ENCODE results near the gene FRMD4A.
"Not testable (repeated sequence)": the region's sequence is repeated elsewhere in the genome, so short reads cannot be mapped to it uniquely, and the experiment has no call there.

Gene FRMD4A

GRCh38 chr10:13896146-13896545 lies 434.6 kb downstream of the FRMD4A start:
- DNase-seq, result not testable (repeated sequence)

- no peak for DNase-seq
Measured at GRCh38 chr10:13894412-13895093, 436.2 kb downstream of the FRMD4A start.

DNA sequence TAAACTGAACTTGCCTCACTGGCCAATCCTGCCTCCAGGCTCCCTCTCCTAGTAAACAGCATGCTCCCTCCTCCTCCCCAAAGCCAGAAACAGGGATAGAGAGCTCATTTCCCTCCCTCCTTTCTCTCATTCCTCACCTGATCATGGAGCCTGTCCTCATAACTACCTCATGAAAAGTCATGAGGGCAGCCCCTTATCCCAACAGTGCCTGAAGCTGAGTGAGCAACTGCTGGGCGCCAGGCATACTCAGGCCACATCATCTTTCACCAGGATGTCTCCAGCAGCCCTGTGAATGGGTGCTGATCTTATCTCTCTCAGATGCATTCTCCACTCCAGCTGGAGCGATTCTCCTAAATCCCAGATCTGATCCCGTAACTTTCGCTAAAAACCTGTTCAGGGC lies 436.8 kb downstream of the FRMD4A start:
- DNase-seq, result no peak

GRCh38 chr10:13892871-13893270 lies 437.9 kb downstream of the FRMD4A start:
- DNase-seq, result no peak

DNA sequence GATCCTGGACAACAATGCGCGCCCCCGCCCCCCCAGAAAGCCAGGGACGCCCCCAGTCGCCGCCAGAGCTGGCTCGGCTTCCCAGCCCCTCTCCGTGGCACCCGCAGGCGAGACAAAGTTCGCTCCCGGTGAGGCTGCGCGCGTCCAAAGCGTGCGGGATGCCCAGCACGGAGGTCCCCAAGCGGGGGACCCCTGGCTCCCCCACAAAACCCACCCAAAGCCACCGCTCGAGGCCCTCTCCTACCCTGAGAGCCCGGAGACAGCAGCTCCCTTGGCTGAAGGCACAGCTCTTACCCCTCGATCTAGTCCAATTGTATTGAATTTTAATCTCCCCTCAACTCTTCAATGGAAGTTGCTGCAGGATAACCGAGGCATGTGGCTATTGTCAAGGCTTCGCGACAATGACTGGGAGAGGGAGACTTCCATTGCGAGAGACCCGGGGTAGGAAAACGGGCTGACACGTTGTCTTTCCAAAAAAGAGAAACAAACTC lies 438.7 kb downstream of the FRMD4A start:
- peak; percentile 14 for DNase-seq

GRCh38 chr10:13891128-13892000 lies 439.4 kb downstream of the FRMD4A start:
- peak; percentile 28 for DNase-seq

GRCh38 chr10:13890233-13891127 lies 440.2 kb downstream of the FRMD4A start:
- peak; percentile 30 for DNase-seq

GRCh38 chr10:13887761-13888160 lies 443.0 kb downstream of the FRMD4A start:
- no peak for DNase-seq

GRCh38 chr10:13885238-13885990 lies 445.3 kb downstream of the FRMD4A start:
- DNase-seq, result no peak

- peak; percentile 71 for DNase-seq
Measured at GRCh38 chr10:13883636-13884444, 446.9 kb downstream of the FRMD4A start.

DNA sequence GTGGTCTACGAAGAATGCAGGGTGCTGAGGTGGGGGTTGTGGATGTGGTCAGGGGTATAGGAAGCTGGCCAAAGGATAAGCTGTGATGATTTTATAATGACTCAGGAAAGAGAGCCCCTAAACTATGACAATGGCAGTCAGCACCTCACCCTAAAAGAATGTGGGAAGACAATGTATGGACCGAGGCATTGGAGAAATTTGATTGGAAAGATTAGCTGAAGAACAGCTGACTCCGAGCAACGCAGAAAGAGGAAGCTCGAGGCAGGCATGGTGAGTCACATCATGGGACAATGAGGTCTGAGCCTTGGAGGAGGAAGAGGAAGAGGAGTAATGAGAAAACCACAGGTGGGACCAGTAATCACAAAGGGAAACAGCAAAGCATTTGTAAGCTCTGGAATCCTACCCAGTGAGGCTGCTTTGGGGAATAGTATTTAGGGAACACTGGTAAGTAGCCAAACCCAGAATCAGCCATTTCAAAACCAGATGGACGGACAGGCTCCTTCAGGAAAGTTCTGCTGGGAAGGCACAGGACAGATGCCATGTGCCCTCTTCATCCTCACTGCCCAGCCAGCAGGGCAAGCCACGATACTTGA lies 448.5 kb downstream of the FRMD4A start:
- no peak for DNase-seq

DNA sequence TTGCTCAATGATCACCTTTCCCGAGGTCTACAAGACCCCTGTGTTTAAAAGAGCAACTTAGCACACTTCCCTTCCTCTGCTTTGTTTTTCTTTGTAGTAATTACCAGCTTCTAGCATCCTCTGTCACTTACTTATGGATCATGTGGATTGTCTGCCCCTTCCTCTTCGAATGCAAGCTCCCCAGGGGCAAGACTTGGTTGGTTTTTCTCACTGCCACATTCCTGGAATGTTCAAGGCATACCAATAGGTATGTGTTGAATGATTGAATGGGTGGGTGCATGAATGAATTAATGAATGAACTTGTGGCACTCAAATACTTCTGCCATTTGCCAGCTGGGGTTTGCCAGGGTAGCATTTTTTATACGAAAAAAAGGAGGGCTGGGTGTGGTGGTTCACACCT lies 450.0 kb downstream of the FRMD4A start:
- no peak for DNase-seq

DNA sequence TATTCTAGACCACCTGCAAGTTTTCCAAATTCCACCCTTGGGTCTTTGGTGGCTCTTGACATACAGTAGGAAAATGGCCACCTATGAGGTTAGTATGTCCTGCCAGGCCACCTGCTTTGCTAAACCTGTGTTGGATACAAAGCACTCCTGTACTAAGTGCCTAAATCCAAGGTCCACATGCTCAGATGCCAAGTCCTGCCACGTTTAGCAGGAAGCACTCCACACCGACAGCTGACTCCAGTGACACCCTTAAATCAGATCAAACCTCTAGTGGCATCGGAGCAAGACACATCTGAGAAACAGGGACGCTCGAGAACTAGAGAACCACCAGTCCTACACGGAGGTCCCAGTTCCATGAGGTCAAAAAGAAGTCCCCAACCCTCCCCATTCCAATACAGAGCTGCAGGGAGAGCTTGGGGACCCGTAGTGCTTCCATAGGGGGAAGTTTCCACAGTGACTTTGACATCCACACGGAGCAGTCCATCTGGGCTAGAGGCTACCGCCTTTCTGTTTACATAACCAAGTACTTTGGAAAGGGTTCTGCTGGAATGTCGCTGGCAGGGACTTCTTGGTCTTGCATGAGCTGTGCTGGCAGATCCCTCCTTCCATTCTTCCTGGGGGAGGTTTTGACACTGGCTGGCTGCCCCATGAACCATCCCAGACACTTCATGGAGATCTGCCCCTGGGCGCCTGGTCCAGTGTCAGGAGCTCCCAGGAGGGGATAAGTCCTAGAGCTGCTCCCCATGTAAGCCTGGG lies 453.4 kb downstream of the FRMD4A start:
- no peak for DNase-seq

- DNase-seq, result no peak
Measured at GRCh38 chr10:13873196-13873595, 457.5 kb downstream of the FRMD4A start.

DNA sequence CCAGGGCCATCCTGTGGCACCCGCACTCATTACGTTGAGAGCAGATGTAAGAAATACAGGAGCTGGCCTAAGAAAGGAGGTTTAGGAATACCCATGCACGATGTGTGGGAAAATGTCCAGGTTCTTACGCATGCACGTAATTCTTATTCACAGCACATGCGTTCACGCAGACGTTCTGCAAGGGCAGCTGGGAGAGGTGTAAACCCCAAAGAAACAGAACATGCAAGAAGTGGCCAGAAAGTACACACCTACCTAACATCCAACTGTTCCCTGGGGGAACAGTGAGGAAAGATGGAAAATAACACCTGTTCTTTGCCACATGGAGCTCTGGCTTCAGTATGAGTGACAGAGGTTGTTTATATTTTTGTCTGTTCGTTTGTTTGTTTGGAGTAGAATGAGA lies 458.3 kb downstream of the FRMD4A start:
- no peak for DNase-seq

- DNase-seq, result no peak
Measured at GRCh38 chr10:13871776-13872175, 458.9 kb downstream of the FRMD4A start.

GRCh38 chr10:13871011-13871410 lies 459.7 kb downstream of the FRMD4A start:
- DNase-seq, result no peak

- no peak for DNase-seq
Measured at GRCh38 chr10:13869295-13869664, 461.4 kb downstream of the FRMD4A start.

DNA sequence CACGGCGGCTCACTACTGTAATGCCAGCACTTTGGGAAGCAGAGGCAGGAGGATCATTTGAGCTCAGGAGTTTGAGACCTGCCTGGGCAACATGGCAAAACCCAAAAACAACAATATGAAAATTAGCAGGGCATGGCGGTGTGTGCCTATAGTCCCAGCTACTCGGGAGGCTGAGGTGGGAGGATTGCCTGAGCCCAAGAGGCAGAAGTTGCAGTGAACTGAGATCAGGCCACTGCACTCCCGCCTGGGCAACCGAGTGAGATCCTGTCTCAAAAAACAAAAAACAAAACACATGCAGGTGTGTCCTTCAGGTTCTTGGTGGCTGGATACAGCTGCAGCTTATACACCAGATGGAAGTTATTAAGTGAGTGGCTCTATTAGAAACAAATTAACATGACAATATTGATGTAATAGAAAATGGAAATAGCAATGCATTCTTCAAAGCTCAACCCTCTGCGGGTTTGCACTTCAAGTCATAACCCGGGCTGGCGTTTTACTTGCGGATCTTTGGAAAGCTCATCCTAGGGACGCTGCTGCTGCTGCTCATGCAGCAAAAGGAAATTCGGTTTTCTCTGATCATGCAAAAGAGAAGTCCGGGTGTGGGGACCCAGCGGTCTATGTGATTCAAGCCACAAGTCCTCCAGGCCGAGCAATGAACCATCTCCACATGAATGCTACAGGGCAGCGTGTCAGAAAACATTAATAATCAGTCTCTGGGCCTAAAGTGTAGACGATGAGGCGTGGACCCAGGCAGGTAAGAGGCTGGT lies 462.0 kb downstream of the FRMD4A start:
- DNase-seq, result no peak
